ENCODE results near the gene AXL.

AXL gene

GRCh38 chr19:41235480-41235879 is 16.5 kb downstream of the AXL start:
- no peak for DNase-seq (ENCODE audit: low read depth)

DNA sequence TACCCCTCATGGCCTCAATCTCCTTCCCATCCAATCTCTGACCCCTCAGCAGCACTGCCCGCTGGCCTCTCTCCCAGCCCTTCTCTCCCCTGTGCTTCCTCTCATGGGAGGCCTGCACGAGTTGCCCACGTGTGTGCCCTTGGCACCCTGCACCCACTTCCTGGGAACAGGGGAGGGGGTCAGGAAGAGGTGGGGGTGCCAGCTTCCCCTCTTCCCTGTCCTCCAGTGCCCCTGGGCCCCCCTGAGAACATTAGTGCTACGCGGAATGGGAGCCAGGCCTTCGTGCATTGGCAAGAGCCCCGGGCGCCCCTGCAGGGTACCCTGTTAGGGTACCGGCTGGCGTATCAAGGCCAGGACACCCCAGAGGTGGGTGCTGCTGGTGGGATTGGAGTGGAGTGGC is 19.2 kb downstream of the AXL start:
- DNase-seq (ENCODE audit: low read depth): no peak

GRCh38 chr19:41239363-41239762 is 20.3 kb downstream of the AXL start:
- no peak for DNase-seq (ENCODE audit: low read depth)

DNA sequence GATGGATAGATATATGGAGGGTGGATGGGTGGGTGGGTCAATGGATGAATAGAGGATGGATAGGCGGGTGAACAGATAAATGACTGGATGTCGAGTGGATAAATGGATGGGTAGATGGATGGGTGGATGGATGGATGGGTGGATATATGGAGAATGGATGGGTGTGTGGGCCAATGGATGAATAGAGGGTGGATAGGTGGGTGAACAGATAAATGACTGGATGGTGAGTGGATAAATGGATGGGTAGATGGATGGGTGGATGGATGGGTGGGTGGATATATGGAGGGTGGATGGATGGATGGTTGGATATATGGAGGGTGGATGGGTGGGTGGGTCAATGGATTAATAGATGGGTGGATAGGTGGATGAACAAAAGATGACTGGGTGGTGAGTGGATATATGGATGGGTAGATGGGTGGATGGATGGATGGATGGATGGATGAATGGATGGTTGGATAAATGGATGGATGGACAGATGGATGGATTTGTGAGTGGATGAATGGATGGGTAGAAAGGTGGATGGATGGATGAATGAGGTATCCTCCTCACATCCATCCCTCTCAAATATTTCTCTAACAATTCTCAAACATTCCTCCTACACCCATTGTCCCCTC is 21.0 kb downstream of the AXL start:
- DNase-seq (ENCODE audit: low read depth): no peak

DNA sequence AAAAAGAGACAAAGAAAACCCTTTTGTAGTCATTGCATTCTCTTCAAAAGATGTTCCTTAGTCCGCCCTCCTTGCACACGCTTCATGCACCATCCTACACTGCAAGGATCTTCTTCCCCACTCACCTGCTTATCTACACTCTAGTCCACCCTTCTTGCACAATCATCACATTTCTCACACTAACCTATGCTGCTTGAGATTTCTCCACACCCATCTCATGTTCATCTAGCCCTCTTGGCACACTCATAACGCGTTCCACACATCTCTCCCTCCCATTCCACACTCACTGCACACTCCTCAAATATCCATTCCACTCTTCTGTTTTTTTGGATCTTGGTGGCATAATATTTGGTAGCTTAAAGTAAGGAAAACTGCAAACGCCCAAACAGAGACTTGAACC is 22.8 kb downstream of the AXL start:
- no peak for DNase-seq (ENCODE audit: low read depth)

DNA sequence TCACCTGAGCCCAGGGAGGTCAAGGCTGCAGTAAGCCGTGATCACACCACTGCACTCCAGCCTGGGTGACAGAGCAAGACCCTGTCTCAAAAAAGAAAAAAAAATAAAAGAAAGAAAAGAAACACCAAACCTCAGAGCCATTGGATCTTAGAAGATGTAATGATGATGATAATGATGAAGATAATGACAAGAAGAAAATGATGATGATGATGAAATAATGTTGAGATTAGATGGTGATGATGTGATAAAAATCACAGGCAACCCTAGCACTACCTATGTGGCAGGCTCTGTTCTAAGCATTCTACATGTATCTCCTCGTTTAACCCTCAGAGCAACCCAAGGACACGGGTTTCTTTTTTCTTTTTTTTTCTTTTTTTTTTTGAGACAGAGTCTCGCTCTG is 25.1 kb downstream of the AXL start:
- no peak for DNase-seq (ENCODE audit: low read depth)

DNA sequence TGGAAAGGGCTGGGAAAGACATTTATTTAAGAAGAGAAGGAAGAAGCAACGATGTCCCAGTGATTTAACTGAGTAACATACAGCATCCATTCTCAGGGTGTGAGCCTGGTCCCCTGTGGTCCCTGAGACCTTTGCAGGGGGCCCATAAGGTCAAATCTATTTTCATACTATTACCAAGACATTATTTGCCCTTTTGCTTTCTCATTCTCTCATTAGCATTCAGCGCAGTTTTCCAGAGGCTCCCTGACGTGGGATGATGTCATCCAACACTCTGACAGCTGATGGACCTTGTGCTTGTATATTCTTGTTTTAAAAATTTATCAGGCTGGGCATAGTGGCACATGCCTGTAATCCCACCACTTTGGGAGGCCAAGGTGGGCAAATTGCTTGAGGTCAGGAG is 26.8 kb downstream of the AXL start:
- DNase-seq (ENCODE audit: low read depth): no peak

- no peak for DNase-seq (ENCODE audit: low read depth)
Measured at GRCh38 chr19:41248895-41249294, 29.9 kb downstream of the AXL start.

DNA sequence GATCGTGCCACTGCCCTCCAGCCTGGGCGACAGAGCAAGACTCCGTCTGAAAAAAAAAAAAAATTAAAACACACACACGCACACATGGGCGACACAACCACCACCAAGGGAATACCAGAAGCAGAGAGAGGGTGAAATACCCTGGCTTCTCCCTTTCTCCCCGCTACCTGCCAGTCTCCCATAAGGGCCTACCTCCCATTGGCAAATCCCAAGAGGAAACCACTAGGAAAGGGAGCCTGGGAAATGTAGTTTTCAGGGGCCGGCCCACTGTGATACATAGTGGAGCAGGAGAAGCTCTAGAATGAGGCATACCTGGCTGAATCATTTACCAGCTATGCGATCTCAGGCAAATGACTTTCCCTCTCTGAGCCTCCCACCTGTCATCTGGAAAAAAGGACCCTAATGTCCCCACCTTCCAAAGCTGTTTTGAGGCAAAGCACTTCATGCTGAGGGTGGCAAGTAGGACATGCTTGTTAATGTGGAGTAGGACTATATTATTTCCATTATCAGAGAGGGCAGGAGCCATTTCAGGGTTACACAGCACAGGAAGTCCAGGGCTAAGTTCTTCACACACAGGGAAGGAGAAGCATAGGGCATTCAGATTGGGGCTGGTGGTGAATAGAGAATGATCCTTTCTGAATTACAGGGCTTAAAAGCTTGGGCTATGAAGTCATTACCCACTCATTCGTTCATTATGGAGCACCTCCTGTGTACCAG is 30.8 kb downstream of the AXL start:
- no peak for DNase-seq (ENCODE audit: low read depth)

- DNase-seq (ENCODE audit: low read depth): no peak
Measured at GRCh38 chr19:41253660-41254059, 34.6 kb downstream of the AXL start.

DNA sequence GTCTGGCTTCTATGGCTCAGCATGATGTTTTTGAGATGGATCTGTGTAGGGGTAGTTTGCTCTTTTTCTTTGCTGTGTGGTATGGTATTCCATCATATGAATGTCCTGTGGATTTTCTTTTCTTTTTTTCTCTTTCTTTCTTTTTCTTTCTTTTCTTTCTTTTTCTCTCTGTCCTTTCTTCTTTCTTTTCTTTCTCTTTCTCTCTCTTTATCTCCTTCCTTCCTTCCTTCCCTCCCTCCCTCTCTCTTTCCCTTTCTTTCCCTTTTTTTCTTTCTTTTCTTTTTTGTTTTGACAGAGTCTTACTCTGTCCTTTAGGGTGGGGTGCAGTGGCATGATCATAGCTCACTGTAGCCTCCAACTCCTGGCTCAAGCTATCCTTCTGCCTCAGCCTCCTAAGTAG is 36.1 kb downstream of the AXL start:
- no peak for DNase-seq (ENCODE audit: low read depth)

GRCh38 chr19:41261474-41262190 is 42.6 kb downstream of the AXL start:
- no peak for DNase-seq (ENCODE audit: low read depth)

- DNase-seq (ENCODE audit: low read depth): peak; percentile 42
Measured at GRCh38 chr19:41263042-41263849, 44.2 kb downstream of the AXL start.

GRCh38 chr19:41263850-41264580 is 45.0 kb downstream of the AXL start, which contains the start of gene HNRNPUL1:
Gene HNRNPUL1, plus strand, starts transcription at chr19:41264372. Its CDS starts 132 bp downstream, at chr19:41264504.
- peak; percentile 98 for DNase-seq (ENCODE audit: low read depth)

DNA sequence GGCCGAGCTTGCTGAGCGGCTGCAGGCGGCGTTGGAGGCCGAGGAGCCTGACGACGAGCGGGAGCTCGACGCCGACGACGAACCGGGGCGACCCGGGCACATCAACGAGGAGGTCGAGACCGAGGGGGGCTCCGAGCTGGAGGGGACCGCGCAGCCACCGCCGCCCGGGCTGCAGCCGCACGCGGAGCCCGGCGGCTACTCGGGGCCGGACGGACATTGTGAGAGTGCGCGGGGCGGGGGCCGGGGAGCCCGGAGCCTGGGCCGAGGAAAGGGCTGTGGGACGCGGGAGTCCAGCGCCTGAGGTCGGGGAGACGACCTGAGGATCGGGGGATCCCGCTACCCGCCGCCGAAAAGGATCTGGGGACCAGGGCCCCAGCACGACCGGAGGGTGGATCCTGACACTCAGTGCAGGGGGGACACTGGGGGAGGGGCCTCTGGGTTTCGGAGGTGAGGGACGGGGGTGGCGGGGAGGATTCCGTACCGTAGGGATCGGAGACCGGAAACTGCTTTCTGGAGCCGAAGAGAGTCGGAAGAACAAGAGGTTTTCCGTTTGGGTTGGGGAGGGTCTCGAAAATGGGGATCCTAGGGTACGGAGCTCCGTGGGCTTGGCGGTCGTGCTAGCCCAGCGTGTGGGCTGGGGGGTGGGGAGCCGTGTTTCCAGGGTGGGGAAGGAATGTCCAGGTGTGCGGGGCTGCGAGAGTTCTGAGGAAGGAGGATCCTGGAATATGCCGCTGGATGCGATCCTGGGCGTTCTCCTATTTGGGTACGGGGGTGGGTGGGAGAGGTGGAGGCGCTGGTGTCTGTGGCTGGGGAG is 45.8 kb downstream of the AXL start:
- peak; percentile 18 for DNase-seq (ENCODE audit: low read depth)

- no peak for DNase-seq (ENCODE audit: low read depth)
Measured at GRCh38 chr19:41265395-41266153, 46.6 kb downstream of the AXL start.

- no peak for DNase-seq (ENCODE audit: low read depth)
Measured at GRCh38 chr19:41269055-41269454, 50.0 kb downstream of the AXL start.

GRCh38 chr19:41269571-41269970 is 50.5 kb downstream of the AXL start:
- no peak for DNase-seq (ENCODE audit: low read depth)

DNA sequence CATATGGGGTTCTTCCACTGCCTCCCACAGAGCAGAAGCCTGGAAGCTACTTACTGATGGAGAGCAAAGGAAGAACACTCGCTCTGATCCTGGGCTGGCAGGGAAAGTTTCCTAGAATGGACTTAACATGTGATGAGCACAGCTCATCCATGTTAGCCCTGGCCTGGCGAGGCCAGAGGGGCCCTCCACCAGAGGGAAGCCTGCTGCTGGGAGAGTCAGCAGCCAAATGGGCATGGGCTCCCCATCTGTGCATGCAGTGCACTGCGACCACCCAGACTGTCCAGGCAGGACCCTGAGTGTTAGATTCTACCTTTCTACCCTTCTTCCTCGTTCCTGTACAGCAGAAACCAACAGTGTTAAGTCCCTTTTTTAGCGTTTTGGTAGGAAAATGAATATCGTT is 54.1 kb downstream of the AXL start:
- DNase-seq (ENCODE audit: low read depth): no peak

- DNase-seq (ENCODE audit: low read depth): no peak
Measured at GRCh38 chr19:41274802-41275201, 55.8 kb downstream of the AXL start.

Measured in stimulated activated CD8-positive, alpha-beta memory T cell treated with anti-CD3 and anti-CD28 coated beads, Interleukin-12 subunit alpha, Interleukin-12 subunit beta, amount 100 ng/mL, for 4 hours (primary cell).